Neural cell (in vitro differentiated cells): ENCODE data around the gene THBS1.

Source experiments
- CTCF ChIP-seq: fragments of 450-650 bp; IDR thresholded peaks from 2 replicates; pipeline ENCODE4 v1.5.1; 2014; ENCODE audit warnings: antibody characterized with exemption, mild to moderate bottlenecking, moderate library complexity; ENCODE audit not compliant: poor library complexity, severe bottlenecking
- EP300 ChIP-seq: fragments of 450-650 bp; conservative IDR thresholded peaks from 2 replicates; pipeline ENCODE4 v1.6.1; 2014; ENCODE audit warnings: antibody characterized with exemption, mild to moderate bottlenecking, moderate library complexity; ENCODE audit not compliant: poor library complexity, severe bottlenecking
- EZH2 ChIP-seq: fragments of 200-600, 300-800 bp; shearing (Covaris generic), sonication (generic); IDR thresholded peaks from 2 replicates; pipeline ENCODE4 v1.6.1; 2014; ENCODE audit warnings: antibody characterized with exemption, low read length, borderline replicate concordance, mild to moderate bottlenecking; ENCODE audit not compliant: insufficient read depth, poor library complexity, severe bottlenecking
- MXI1 ChIP-seq: fragments of 450-650 bp; conservative IDR thresholded peaks from 2 replicates; pipeline ENCODE4 v1.6.1; 2014; ENCODE audit warnings: antibody characterized with exemption, mild to moderate bottlenecking; ENCODE audit not compliant: poor library complexity, severe bottlenecking
- POLR2AphosphoS5 ChIP-seq: IDR thresholded peaks from 2 replicates; pipeline ENCODE4 v1.6.1; 2012
- RAD21 ChIP-seq: fragments of 450-650 bp; conservative IDR thresholded peaks from 2 replicates; pipeline ENCODE4 v1.6.1; 2014; ENCODE audit warnings: antibody characterized with exemption, mild to moderate bottlenecking, moderate library complexity
- TAF1 ChIP-seq: IDR thresholded peaks from 2 replicates; pipeline ENCODE4 v1.6.1; 2012; ENCODE audit warnings: low read depth

- TF ChIP-seq POLR2AphosphoS5, result no peak
- no peak for TF ChIP-seq EZH2
- TF ChIP-seq CTCF, result no peak
- no peak for TF ChIP-seq EP300
- no peak for TF ChIP-seq MXI1
- no peak for TF ChIP-seq TAF1
- TF ChIP-seq RAD21, result no peak
These were observed 19.0 kb downstream of the THBS1 start for GRCh38 chr15:39599871-39600270.
